GM20431 (cell line): Measurements from ENCODE around the gene MASP2.
"Not testable (repeated sequence)": the region's sequence is repeated elsewhere in the genome, so short reads cannot be mapped to it uniquely, and the experiment has no call there.

ENCODE experiments used
- in situ Hi-C: fragments of 300-500 bp; cut with MseI, MboI; formaldehyde crosslinking; loops from one replicate; pipeline ENCODE4 v1.15.0; 2020; ENCODE audit warnings: low sequenced_read_pairs; ENCODE audit not compliant: unreplicated experiment

Gene MASP2

GRCh38 chr1:11012260-11013159, 34.5 kb downstream of the MASP2 start, which contains the start of gene TARDBP:
Gene TARDBP, plus strand, starts transcription at chr1:11012654. Its CDS starts 1,074 bp downstream, at chr1:11013728.
- in situ Hi-C loops, result no loop called here

GRCh38 chr1:11000526-11000925, 46.5 kb downstream of the MASP2 start:
- in situ Hi-C loops, result no loop called here

GRCh38 chr1:10996100-10996499, 50.9 kb downstream of the MASP2 start:
- in situ Hi-C loops, result no loop called here

GRCh38 chr1:10992864-10993263, 54.2 kb downstream of the MASP2 start:
- in situ Hi-C loops, result no loop called here

- in situ Hi-C loops, result not testable (repeated sequence)
Measured at GRCh38 chr1:10992004-10992403, 55.0 kb downstream of the MASP2 start.

GRCh38 chr1:10990828-10991227, 56.2 kb downstream of the MASP2 start:
- in situ Hi-C loops, result no loop called here

GRCh38 chr1:10989920-10990516, 57.0 kb downstream of the MASP2 start:
- in situ Hi-C loops, result not testable (repeated sequence)

- in situ Hi-C loops, result no loop called here
Measured at GRCh38 chr1:10989095-10989494, 57.9 kb downstream of the MASP2 start.

- in situ Hi-C loops, result no loop called here
Measured at GRCh38 chr1:10987840-10988417, 59.1 kb downstream of the MASP2 start.

GRCh38 chr1:10986525-10986890, 60.5 kb downstream of the MASP2 start:
- in situ Hi-C loops, result no loop called here

GRCh38 chr1:10980841-10981727, 66.0 kb downstream of the MASP2 start:
- in situ Hi-C loops, result no loop called here

- in situ Hi-C loops, result no loop called here
Measured at GRCh38 chr1:10980094-10980577, 66.9 kb downstream of the MASP2 start.

GRCh38 chr1:10979483-10979920, 67.5 kb downstream of the MASP2 start:
- in situ Hi-C loops, result no loop called here

GRCh38 chr1:10978719-10979118, 68.3 kb downstream of the MASP2 start:
- in situ Hi-C loops, result no loop called here
